Superior temporal gyrus (tissue), 1 donor: ENCODE results near the gene OR2C3.
"Not testable (repeated sequence)": the region's sequence is repeated elsewhere in the genome, so short reads cannot be mapped to it uniquely, and the experiment has no call there.

Source experiments
- DNase-seq: peaks from one replicate; pipeline ENCODE4 v3.0.0-alpha.2; 2016; ENCODE audit errors: extremely low spot score

The OR2C3 gene

DNA sequence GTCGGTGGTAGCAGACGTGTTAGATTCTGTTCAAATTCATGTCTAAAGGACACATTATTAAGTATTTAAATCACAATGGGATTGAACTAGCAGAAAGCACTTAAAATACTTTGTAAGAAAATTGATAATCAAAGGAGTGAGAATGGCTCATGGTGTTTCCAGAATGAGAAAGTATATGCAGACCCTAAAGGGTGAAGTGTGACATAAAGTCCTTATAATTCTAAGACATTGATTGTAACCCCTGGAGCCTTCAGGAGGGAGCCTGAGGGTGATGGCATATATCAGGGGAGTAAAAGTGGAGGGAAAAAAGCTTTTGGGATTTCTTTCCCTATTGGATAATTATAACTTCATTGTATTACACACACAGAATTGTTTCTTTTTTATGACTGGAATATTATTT lies at the start of gene OR2C3:
TSS of gene OR2C3 (minus strand) at position 101 of the 400 bp plus-strand sequence. CDS start 3,929 bp downstream, outside the sequence.
- DNase-seq, result no peak

DNA sequence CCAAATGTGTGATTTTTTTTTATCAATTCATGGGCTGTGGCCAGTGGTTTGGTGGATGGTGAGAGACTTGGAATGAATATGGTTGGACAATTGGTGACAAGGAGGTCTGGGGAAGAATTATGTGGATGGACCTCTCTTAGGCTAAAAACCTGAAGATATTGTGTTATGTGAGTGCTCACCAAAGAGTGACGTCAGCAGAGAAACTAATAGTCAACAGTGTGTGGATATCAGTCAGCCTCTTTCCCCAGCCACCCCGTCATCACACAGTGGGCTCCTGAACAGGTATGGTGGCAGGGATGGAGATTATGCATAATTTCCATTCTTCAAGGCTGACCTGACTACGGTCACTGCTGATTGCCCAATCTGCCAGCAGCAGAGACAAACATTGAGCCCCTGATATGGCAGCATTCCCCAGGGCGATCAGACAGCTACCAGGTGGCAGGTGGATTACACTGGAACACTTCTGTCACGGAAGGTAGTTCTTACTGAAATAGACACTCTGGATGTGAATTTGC lies 42.8 kb upstream of the OR2C3 start:
- DNase-seq, result no peak

- DNase-seq, result peak; percentile 38
These were observed 40.3 kb upstream of the OR2C3 start for GRCh38 chr1:247576514-247576913.

DNA sequence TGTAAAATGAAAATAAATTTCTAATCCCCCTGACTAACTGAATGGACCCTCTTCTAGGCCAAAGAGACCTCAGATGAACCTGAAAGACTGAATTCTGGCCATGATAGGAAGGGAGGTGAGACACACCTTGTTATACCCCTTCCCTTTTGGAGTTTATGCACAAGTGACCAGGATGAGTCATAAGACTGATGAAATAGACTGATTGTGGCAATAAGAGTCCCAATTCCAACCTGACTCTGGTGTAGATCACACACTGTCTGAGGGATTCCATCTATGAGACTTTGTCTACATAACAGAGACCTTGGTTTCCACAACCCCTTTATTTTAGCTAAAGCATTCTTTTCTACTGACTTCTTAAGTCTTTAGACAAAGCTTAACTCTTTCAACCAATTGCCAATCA lies 38.4 kb upstream of the OR2C3 start:
- DNase-seq, result no peak

GRCh38 chr1:247574236-247574635 lies 38.0 kb upstream of the OR2C3 start:
- DNase-seq, result no peak

DNA sequence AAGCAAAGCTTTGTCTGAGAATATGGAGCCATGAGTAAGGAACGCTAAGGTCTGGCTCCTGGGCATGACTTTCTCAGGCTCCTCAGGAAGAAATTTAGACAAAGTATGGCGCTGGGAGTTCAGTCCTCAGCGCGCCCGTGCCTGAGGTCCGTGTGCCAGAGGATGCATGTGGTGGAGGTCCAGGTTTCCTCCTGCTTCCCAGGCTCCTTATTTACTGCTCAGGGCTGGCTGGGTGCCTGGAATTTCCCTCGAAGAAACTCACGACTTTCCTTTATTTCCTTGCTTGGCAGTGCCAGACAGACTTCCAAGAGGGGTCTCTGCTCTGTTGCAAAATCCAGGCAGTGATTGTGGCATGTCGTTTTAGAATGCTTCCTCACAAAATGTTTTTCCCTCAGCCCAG lies 26.0 kb upstream of the OR2C3 start:
- no peak for DNase-seq

GRCh38 chr1:247561711-247562110 lies 25.5 kb upstream of the OR2C3 start:
- no peak for DNase-seq

GRCh38 chr1:247557926-247558674 lies 21.9 kb upstream of the OR2C3 start:
- no peak for DNase-seq

GRCh38 chr1:247552231-247552630 lies 16.0 kb upstream of the OR2C3 start:
- DNase-seq, result no peak

DNA sequence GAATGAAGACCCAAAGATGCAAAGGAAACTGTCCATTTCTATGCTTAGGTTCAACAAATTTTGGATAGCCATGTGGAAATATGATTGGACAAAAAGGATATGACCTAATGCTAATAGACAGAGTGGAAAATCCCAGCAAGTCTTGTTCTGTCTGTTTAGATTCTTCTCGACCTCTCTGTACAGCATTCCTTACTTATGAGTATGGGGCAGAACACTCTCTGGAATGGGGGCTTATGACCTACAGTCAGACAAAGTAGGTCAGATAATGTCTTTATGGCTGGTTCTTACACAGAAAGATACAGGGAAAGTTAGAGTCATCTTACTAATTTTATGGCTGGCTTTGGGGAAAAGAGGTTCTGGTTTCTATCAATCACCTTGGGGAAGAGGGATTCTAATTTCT lies 15.5 kb upstream of the OR2C3 start:
- no peak for DNase-seq

DNA sequence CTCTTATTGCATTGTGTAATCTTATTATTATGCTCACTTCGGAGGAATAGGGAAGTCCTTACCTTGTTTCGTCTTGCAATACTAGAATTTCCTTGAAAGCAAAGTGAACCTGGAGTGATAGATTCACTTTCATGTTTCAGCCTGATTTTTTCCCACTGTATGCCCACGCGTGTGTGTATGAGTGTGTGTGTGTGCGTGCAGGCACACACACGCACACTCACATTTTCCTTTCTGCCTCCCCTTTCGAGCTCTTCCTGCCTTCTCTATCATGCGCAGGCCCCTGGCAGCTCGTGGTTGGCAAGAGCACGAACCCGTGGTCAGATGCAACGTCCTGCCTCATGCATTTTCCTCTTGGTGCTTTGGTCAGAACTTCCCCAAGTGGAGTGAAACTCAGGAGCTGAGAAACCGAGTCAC lies 12.5 kb upstream of the OR2C3 start, which contains the start of gene GCSAML:
TSS of gene GCSAML (plus strand) at position 366 of the 414 bp plus-strand sequence. CDS start 58 bp downstream, outside the sequence.
- DNase-seq, result no peak

DNA sequence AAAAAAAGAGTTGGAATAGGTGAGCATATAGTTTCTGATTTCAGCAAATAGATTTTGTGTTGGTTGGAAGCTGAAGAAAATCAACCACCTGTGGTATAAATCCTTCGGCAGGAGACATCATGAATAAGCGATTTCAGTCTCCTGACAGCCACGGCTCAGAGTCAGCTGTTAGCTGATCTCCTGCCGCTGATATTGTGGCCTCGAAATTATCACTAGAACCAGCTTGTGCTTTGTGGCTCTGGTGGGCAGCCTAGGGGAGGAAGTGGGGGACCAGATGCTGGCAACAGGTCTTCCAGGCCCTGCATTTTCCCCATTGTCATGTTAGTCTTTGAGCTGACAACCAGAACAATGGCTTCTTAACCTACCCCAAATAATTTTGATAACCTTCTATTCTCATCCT lies 11.9 kb upstream of the OR2C3 start:
- DNase-seq, result no peak

- no peak for DNase-seq
These were observed 6.6 kb upstream of the OR2C3 start for GRCh38 chr1:247542811-247543210.

GRCh38 chr1:247540581-247540980 lies 4.3 kb upstream of the OR2C3 start:
- no peak for DNase-seq

- no peak for DNase-seq
These were observed 3.0 kb upstream of the OR2C3 start for GRCh38 chr1:247539215-247539614.

- no peak for DNase-seq
These were observed 2.3 kb upstream of the OR2C3 start for GRCh38 chr1:247538561-247538960.

DNA sequence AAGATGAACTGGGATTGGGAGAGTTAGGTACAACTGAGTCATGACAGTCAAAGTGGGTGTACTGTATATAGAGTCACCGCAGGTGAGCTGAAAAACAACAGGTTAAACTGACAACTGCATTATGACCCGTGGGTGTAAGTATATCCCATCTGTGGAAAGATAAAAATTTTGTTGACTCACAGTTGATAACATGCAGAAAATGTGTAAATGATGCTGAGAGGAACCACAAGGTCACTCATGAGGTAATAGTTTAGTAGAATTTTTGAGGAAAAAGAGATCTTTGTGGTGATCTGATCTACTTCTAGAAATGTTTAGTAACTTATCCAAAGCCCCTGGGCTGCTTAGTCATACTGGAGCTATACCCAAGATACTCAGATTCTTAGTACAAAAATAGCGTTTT lies 838 bp downstream of the OR2C3 start:
- DNase-seq, result no peak

- DNase-seq, result no peak
These were observed 4.3 kb downstream of the OR2C3 start for GRCh38 chr1:247531937-247532336.

GRCh38 chr1:247530785-247531184 lies 5.5 kb downstream of the OR2C3 start:
- DNase-seq, result no peak

DNA sequence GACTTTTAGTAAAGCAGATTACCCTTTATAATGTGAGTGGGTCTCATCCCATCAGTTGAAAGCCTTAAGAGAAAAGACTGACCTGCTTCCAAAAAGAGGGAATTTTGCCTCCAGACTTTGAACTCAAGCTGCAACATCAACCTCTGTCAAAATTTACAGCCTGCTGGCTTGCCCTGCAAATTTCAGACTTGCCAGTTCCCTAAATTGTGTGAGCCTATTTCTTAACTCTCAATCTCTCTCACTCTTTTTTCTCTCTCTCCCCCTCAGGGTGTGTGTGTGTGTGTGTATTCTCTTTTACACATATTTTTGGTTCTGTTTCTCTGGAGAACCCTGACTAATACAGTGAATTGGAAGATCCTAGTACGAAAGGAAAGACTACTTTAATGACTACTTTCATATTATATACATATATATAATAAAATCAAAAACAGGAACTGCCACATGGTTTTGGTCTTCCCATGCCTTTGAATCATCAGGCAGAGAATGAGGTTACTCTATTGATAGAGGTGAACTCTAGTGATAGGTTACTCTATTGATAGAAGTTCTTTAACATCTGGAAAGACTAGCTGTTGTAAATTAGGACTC lies 6.4 kb downstream of the OR2C3 start:
- no peak for DNase-seq

GRCh38 chr1:247528812-247529474 lies 7.3 kb downstream of the OR2C3 start:
- no peak for DNase-seq

DNA sequence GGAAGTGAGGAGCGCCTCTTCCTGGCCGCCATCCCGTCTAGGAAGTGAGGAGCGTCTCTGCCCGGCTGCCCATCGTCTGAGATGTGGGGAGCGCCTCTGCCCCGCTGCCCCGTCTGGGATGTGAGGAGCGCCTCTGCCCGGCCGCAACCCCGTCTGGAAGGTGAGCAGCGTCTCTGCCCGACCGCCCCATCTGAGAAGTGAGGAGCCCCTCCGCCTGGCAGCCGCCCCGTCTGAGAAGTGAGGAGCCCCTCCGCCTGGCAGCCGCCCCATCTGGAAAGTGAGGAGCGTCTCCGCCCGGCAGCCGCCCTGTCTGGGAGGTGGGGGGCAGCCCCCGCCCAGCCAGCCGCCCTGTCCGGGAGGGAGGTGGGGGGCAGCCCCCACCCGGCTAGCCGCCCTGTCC lies 14.4 kb downstream of the OR2C3 start:
- not testable (repeated sequence) for DNase-seq

- DNase-seq, result no peak
These were observed 17.7 kb downstream of the OR2C3 start for GRCh38 chr1:247518613-247518891.
